SK-N-SH treated with all-trans-retinoic acid at 6 μM for 48 hours (cell line): ENCODE data around the gene PSMB3.

ENCODE experiments used
- ARNTL ChIP-seq: fragments of 450-650 bp; formaldehyde crosslinking; IDR thresholded peaks from 2 replicates; pipeline ENCODE4 v1.5.0; 2020; ENCODE audit warnings: low read depth, mild to moderate bottlenecking, moderate library complexity, borderline replicate concordance
- CSDC2 ChIP-seq: fragments of 250-450 bp; sonication (Bioruptor Pico); IDR thresholded peaks from 2 replicates; pipeline ENCODE4 v1.5.0; 2020; ENCODE audit warnings: mild to moderate bottlenecking, moderate library complexity
- ESRRG ChIP-seq: fragments of 250-450 bp; sonication (Bioruptor Pico); IDR thresholded peaks from 2 replicates; pipeline ENCODE4 v1.6.1; 2021; ENCODE audit warnings: mild to moderate bottlenecking
- RARB ChIP-seq: fragments of 250-450 bp; sonication (Bioruptor Pico); IDR thresholded peaks from 2 replicates; pipeline ENCODE4 v1.8.0; 2021; ENCODE audit warnings: mild to moderate bottlenecking, moderate library complexity
- ZC3H10 ChIP-seq: fragments of 250-450 bp; sonication (Bioruptor Pico); IDR thresholded peaks from 2 replicates; pipeline ENCODE4 v1.5.1; 2021; ENCODE audit warnings: mild to moderate bottlenecking, moderate library complexity
- TF ChIP-seq, protein P1 (sequence below): fragments of 250-450 bp; sonication (Bioruptor Pico); IDR thresholded peaks from 2 replicates; pipeline ENCODE4 v1.5.1; 2020; ENCODE audit warnings: low read depth, mild to moderate bottlenecking, moderate library complexity

DNA sequence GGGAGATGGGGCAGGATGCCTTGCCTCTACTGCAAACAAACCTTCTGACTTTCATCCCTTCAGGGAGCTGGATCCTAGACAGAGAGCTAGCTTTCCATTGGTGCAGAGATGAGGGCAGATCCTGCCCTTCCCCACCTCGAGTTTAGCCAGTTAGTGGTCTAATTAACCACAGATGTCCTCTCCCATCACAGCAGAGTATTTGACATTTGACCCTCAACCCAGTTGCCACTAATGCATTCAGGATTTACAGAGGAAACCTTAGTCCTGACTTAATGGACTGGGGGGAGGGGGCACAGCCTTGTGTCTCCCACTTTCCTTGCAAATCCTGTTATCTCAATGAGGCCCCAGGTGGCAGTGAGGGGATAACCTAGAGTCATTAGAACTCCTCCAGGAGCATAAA is 36.6 kb downstream of the PSMB3 start:
- TF ChIP-seq RARB (CRISPR knock-in tag), result no peak
- TF ChIP-seq, protein P1, sequence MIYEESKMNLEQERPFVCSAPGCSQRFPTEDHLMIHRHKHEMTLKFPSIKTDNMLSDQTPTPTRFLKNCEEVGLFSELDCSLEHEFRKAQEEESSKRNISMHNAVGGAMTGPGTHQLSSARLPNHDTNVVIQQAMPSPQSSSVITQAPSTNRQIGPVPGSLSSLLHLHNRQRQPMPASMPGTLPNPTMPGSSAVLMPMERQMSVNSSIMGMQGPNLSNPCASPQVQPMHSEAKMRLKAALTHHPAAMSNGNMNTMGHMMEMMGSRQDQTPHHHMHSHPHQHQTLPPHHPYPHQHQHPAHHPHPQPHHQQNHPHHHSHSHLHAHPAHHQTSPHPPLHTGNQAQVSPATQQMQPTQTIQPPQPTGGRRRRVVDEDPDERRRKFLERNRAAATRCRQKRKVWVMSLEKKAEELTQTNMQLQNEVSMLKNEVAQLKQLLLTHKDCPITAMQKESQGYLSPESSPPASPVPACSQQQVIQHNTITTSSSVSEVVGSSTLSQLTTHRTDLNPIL (CRISPR knock-in tag), result no peak
- TF ChIP-seq ZC3H10 (CRISPR knock-in tag), result no peak
- no peak for TF ChIP-seq ARNTL (CRISPR knock-in tag)
- TF ChIP-seq CSDC2, result no peak
- no peak for TF ChIP-seq ESRRG
